OCI-M2 (cell line): Measurements from ENCODE around the gene VPS72.

ENCODE experiments used
- DNase-seq: peaks from one replicate; lab custom pipeline; 2025; ENCODE audit not compliant: unreplicated experiment; lab: John Stamatoyannopoulos, UW

The VPS72 gene

GRCh38 chr1:151145304-151146071 is 44.5 kb downstream of the VPS72 start:
- no peak for DNase-seq

GRCh38 chr1:151144474-151145303 is 45.3 kb downstream of the VPS72 start:
- DNase-seq: no peak

- DNase-seq: no peak
These were observed 46.0 kb downstream of the VPS72 start for GRCh38 chr1:151143986-151144385.

GRCh38 chr1:151143057-151143435 is 47.0 kb downstream of the VPS72 start:
- no peak for DNase-seq

- DNase-seq: no peak
These were observed 47.5 kb downstream of the VPS72 start for GRCh38 chr1:151142411-151143056.

GRCh38 chr1:151137789-151138188 is 52.2 kb downstream of the VPS72 start:
- no peak for DNase-seq

GRCh38 chr1:151135433-151136385 is 54.3 kb downstream of the VPS72 start:
- no peak for DNase-seq

- DNase-seq: no peak
These were observed 55.0 kb downstream of the VPS72 start for GRCh38 chr1:151134991-151135390.

GRCh38 chr1:151134396-151134795 is 55.6 kb downstream of the VPS72 start:
- no peak for DNase-seq

- DNase-seq: no peak
These were observed 56.8 kb downstream of the VPS72 start for GRCh38 chr1:151133018-151133806.

GRCh38 chr1:151132335-151133017 is 57.5 kb downstream of the VPS72 start:
- DNase-seq: no peak

GRCh38 chr1:151131701-151132334 is 58.2 kb downstream of the VPS72 start:
- no peak for DNase-seq

GRCh38 chr1:151130987-151131586 is 58.9 kb downstream of the VPS72 start:
- DNase-seq: no peak

GRCh38 chr1:151128800-151129199 is 61.2 kb downstream of the VPS72 start:
- DNase-seq: no peak
